Vagina (tissue), 2 donors: ENCODE data around the gene TMEM79. TPM values are rescaled to one million over a fixed set of nuclear protein-coding genes. Genes with fewer than 3 reads are reported as not detected.

Experiments
- DNase-seq, 2 donors: peaks; one replicate each; pipeline ENCODE4 v3.0.0-alpha.2; 2017; ENCODE audit errors: extremely low spot score in 2 of 2
- H3K27ac ChIP-seq: fragments of 200-600 bp; sonication (generic); one replicate; pipeline ENCODE4 v1.5.1; 2019
- H3K27me3 ChIP-seq: fragments of 200-600 bp; sonication (generic); one replicate; pipeline ENCODE4 v1.5.1; 2019
- H3K36me3 ChIP-seq, 2 donors: fragments of 200-600 bp; sonication (generic); one replicate each; pipeline ENCODE4 v1.5.1; 2017 to 2019
- H3K4me1 ChIP-seq: fragments of 200-600 bp; sonication (generic); one replicate; pipeline ENCODE4 v1.5.1; 2019
- H3K4me3 ChIP-seq, 2 donors: fragments of 200-600 bp; sonication (generic); 1 replicate in 1 of 2; 2 replicates in 1 of 2; pipeline ENCODE4 v1.5.1; 2016 to 2019
- H3K9me3 ChIP-seq: fragments of 200-600 bp; sonication (generic); one replicate; pipeline ENCODE4 v1.5.1; 2019
- POLR2A ChIP-seq, 2 donors: fragments of 450-650 bp; IDR thresholded peaks; one replicate each; pipeline ENCODE4 v1.6.1; 2017; ENCODE audit warnings: antibody characterized with exemption in 2 of 2, mild to moderate bottlenecking in 2 of 2, moderate library complexity in 2 of 2
- POLR2AphosphoS5 ChIP-seq, 2 donors: sonication (generic); formaldehyde crosslinking; IDR thresholded peaks; one replicate each; pipeline ENCODE4 v1.9.0; 2017; ENCODE audit warnings: antibody characterized with exemption in 2 of 2, mild to moderate bottlenecking in 2 of 2, low read depth in 1 of 2; ENCODE audit not compliant: insufficient read depth in 1 of 2
- intact Hi-C: fragments of 100-400 bp; cut with DNase I; formaldehyde crosslinking; loops from one replicate; pipeline ENCODE4 v1.15.1; 2023
- total RNA-seq: library from RNA; depleted of rRNA; stranded (reverse); fragments of >200 nt; gene quantifications from one replicate; pipeline ENCODE4 v1.2.3, GENCODE V29; 2016
- TF ChIP-seq, protein P1 (sequence below), 3 experiments: fragments of 450-650 bp in 2 of 3; fragments of 200-600 bp in 1 of 3; sonication (generic) in 1 of 3; IDR thresholded peaks; one replicate each; pipeline ENCODE4 v1.5.1; 2017 to 2019; ENCODE audit warnings: antibody characterized with exemption in 3 of 3, mild to moderate bottlenecking in 2 of 3, moderate library complexity in 2 of 3

Gene TMEM79
- total RNA-seq, 1 donor from 2014 or later: 27.3 TPM

DNA sequence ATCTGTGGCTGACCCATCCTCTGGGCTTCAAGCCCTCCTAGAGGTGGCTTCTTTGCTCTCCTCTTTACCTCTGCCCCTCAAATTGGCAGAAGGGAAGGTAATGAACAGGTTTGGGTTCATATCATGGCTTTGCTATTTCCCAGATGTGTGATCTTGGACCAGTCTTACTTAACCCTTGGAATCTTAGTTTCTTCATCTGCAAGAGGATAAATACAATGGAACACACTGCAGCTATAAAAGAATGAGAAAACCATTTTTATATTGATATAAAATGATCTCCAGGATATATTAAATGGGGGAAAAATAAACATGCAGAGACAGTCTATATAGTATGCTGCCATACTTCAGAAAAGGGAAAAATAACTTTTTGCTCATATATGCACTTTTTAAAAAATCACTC lies 5.7 kb downstream of the TMEM79 start:
- no peak for TF ChIP-seq POLR2A (IDR thresholded peaks at IDR 0.05)
- TF ChIP-seq, protein P1, sequence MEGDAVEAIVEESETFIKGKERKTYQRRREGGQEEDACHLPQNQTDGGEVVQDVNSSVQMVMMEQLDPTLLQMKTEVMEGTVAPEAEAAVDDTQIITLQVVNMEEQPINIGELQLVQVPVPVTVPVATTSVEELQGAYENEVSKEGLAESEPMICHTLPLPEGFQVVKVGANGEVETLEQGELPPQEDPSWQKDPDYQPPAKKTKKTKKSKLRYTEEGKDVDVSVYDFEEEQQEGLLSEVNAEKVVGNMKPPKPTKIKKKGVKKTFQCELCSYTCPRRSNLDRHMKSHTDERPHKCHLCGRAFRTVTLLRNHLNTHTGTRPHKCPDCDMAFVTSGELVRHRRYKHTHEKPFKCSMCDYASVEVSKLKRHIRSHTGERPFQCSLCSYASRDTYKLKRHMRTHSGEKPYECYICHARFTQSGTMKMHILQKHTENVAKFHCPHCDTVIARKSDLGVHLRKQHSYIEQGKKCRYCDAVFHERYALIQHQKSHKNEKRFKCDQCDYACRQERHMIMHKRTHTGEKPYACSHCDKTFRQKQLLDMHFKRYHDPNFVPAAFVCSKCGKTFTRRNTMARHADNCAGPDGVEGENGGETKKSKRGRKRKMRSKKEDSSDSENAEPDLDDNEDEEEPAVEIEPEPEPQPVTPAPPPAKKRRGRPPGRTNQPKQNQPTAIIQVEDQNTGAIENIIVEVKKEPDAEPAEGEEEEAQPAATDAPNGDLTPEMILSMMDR (IDR thresholded peaks at IDR 0.05): no peak
- TF ChIP-seq POLR2AphosphoS5 (IDR thresholded peaks at IDR 0.05; ENCODE audit: insufficient read depth in 1 of 2, low read depth in 1 of 2): no peak
- H3K9me3 ChIP-seq: no peaks in the 10 kb centered on the region
- no peak overlapping the region for H3K27ac ChIP-seq
- DNase-seq: no peak
- H3K4me1 ChIP-seq: peaks cover 51% of the 10 kb centered on the region
- H3K27me3 ChIP-seq: no peaks in the 10 kb centered on the region
- H3K36me3 ChIP-seq: peaks cover 0 to 17% of the 10 kb centered on the region in 2 donors
- intact Hi-C loops: no loop called here
- H3K4me3 ChIP-seq: no peak overlapping the region

DNA sequence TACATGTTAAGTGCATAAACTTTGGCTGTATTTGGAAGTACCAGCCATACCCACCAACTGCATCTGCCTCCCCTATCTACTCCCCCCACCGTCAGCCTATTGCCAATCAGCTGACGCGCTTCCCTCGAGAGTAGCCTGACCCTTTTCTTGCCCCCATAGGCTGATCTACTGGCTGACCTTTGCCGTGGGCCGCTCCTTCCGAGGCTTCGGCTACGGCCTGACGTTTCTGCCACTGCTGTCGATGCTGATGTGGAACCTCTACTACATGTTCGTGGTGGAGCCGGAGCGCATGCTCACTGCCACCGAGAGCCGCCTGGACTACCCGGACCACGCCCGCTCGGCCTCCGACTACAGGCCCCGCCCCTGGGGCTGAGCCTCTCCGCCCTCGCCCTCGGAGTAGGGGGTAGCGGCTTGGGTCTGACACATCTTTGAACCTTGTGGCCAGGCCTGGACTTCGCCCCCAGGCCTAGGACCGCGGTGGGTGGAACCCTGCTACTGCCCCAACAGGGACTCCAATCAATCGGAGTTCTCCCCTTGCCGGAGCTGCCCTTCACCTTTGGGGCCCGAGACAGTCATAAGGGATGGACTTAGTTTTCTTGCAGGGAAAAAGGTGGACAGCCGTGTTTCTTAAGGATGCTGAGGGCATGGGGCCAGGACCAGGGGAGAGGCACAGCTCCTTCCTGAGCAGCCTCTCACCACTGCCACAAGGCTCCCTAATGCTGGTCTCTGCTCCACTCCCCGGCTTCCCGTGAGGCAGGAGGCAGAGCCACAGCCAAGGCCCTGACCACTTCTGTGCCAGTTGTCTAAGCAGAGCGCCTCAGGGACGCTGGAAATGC lies 7.3 kb downstream of the TMEM79 start:
- intact Hi-C loops: no loop called here
- DNase-seq: no peak
- peaks cover 44% of the 10 kb centered on the region for H3K4me1 ChIP-seq

DNA sequence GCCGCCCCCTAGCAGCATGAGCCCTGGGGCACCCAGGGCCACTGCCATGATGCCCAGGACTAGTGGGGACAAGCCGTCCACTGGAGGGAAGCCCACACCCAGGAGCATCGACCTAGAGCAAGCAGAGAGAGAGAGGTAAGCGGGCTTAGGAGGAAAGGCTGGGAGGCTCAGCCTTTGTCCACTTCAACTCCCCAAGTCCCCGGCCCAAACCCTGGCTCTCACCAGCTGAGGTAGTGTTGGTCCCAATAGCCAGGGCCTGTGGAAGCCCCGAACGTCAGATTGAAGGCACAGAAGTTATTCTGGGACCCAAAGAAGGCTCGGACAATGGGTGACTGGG lies 8.9 kb downstream of the TMEM79 start:
- no peaks in the 10 kb centered on the region for H3K27me3 ChIP-seq
- H3K27ac ChIP-seq: peak overlapping the region; percentile 81
- no peaks in the 10 kb centered on the region for H3K9me3 ChIP-seq
- H3K36me3 ChIP-seq: peaks cover 0 to 7% of the 10 kb centered on the region in 2 donors
- intact Hi-C loops: no loop called here
- peaks cover 44% of the 10 kb centered on the region for H3K4me1 ChIP-seq
- no peak for DNase-seq
- no peak overlapping the region for H3K4me3 ChIP-seq
- TF ChIP-seq POLR2A (IDR thresholded peaks at IDR 0.05) (no peak), POLR2AphosphoS5 (IDR thresholded peaks at IDR 0.05; ENCODE audit: insufficient read depth in 1 of 2, low read depth in 1 of 2) (no peak)
- TF ChIP-seq, protein P1 (IDR thresholded peaks at IDR 0.05): no peak

More for the DNA sequence above, 7.3 kb downstream of the TMEM79 start:
- H3K36me3 ChIP-seq: peaks cover 0 to 12% of the 10 kb centered on the region in 2 donors
- H3K9me3 ChIP-seq: no peaks in the 10 kb centered on the region
- no peaks in the 10 kb centered on the region for H3K27me3 ChIP-seq
- peak in 1 of 2 donors; percentile 8 for TF ChIP-seq POLR2A (IDR thresholded peaks at IDR 0.05)
- TF ChIP-seq POLR2AphosphoS5 (IDR thresholded peaks at IDR 0.05; ENCODE audit: insufficient read depth in 1 of 2, low read depth in 1 of 2): peak; percentile 56 to 77
- TF ChIP-seq, protein P1 (IDR thresholded peaks at IDR 0.05): no peak
- peak overlapping the region; percentile 38 to 56 for H3K4me3 ChIP-seq
- peak overlapping the region; percentile 81 for H3K27ac ChIP-seq

DNA sequence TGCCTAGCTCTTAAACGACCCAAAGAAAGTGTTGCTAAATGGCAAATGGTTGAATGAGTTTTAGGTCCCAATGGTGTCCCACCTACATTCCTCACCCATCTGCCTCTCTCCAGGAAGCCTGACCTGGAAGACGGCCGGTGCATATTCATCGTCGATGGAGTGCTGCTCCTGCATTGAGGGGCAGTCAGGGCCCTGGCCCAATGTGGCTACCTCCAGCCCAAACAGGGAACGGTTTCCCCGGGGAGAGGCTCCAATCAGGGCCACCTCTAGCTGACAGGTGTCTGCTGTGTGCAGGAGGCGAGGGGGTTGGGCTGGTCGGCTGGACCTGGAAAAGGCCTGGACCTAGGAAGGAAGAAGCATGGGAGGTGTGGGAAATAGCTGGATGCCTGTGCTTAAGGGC lies 9.8 kb downstream of the TMEM79 start:
- Histone ChIP-seq H3K27ac (no peak overlapping the region), H3K9me3 (no peaks in the 10 kb centered on the region), H3K36me3 (peaks cover 0 to 1% of the 10 kb centered on the region in 2 donors), H3K4me1 (peaks cover 44% of the 10 kb centered on the region), H3K4me3 (no peak overlapping the region), H3K27me3 (no peaks in the 10 kb centered on the region)
- DNase-seq: no peak
- no peak for TF ChIP-seq POLR2A (IDR thresholded peaks at IDR 0.05)
- TF ChIP-seq POLR2AphosphoS5 (IDR thresholded peaks at IDR 0.05; ENCODE audit: insufficient read depth in 1 of 2, low read depth in 1 of 2): no peak
- TF ChIP-seq, protein P1 (IDR thresholded peaks at IDR 0.05): no peak
- intact Hi-C loops: no loop called here

DNA sequence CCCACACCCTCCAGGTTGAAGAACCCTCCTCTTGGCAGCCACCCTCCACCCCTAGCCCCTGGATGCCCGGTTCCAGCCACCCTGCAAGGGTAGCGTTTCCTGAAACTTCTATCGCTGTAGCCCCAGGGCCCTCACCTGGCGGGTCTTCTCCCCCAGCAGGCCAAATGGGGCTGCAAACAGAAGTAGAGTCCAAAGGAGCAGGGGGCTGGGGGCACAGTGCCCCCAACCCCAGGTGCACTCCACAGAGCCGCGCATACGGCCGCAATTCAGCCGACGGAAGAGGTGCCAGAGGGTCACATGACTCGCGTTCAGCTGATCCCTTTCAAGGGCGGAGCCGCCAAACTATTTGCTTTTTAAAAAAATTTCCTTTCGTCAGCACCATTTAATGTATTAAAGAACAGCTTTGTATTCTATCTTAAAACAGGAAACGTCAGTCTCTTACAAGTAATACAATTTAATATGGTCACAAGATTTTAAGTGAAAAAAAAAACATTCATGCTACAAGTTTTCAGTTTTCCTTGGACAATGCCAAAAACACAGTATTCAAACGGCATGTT lies 11.3 kb downstream of the TMEM79 start, which contains the start of gene GLMP:
GLMP (minus strand) TSS at position 289 of the 557 bp plus-strand sequence; CDS start at position 255, 34 bp downstream.
- peak within 1 kb of the TSS; percentile 80 for H3K27ac ChIP-seq
- peak within 1 kb of the TSS; percentile 58 to 91 for H3K4me3 ChIP-seq
- intact Hi-C loops: no loop called here
- peaks cover 38% of the 10 kb centered on the region for H3K4me1 ChIP-seq
- no peaks in the 10 kb centered on the region for H3K27me3 ChIP-seq
- H3K36me3 ChIP-seq: no peaks in the 10 kb centered on the region
- DNase-seq: no peak
- no peaks in the 10 kb centered on the region for H3K9me3 ChIP-seq
- peak; percentile 68 to 96 for TF ChIP-seq POLR2AphosphoS5 (IDR thresholded peaks at IDR 0.05; ENCODE audit: insufficient read depth in 1 of 2, low read depth in 1 of 2)
- TF ChIP-seq POLR2A (IDR thresholded peaks at IDR 0.05): no peak
